ENCODE results near the gene CCDC138.

Gene CCDC138

DNA sequence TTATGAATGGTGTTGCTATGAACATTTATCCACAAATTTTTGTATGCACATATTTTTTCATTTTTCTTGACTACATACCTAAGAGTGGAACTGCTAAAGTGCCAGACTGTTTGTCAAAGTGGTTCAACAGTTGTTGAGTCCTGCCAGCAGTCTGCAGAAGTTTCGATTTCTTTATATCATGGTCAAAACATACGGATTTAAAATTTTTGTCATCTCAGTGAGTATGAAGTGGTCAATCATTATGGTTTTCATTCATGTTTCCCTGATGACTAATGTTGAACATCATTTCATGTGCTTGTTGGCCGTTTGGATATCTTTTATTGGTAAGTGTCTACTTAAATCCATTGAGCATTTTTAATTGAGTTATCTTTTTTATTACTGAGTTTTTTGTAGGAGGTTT, 39.2 kb downstream of the CCDC138 start:
- DNase-seq (ENCODE audit: low spot score), result no peak

DNA sequence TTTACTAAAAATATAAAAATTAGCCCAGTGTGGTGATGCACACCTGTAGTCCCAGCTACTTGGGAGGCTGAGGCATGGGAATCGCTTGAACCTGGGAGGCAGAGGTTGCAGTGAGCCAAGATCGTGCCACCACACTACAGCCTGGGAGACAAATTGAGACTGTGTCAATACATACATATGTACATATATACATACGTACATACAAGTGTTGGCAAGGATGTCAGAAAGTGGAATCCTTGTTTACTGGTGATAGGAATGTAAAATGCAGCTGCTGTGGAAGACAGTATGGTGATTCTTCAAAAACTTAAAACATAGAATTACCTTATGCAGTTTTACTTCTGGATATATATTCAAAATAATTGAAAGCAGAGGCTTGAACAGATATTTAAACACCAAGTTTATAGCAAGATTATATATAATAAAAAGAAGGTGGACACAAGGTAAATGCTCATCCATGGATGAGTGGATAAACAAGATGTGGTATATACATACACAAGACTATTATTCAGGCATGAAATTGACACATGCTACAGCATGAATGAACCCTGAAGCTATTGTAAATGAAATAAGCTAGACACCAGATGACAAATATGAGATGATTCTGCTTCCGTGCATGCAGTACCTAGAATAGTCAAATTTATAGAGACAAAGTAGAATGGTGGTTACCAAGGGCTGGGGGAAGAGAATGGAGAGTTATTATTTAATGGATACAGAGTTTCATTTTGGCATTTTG, 43.2 kb downstream of the CCDC138 start:
- DNase-seq (ENCODE audit: low spot score), result no peak

DNA sequence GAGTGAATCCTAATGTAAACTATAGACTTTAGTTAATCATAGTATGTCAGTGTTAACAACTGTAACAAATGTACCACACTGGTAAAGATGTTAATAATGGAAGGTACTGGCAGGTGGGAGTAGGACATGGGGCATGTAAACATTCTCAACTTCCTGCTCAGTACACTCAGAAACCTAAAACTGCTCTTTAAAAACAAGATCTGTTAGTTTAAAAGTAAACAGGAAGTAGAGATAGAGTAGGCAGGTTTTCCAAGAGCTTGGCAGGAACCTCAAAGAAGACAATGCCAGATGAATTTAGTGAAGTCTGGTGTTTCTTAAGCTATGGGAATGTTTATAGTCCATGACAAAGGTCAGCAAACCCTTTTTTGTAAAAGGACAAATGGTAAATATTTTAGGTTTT, 46.6 kb downstream of the CCDC138 start:
- DNase-seq (ENCODE audit: low spot score), result no peak

DNA sequence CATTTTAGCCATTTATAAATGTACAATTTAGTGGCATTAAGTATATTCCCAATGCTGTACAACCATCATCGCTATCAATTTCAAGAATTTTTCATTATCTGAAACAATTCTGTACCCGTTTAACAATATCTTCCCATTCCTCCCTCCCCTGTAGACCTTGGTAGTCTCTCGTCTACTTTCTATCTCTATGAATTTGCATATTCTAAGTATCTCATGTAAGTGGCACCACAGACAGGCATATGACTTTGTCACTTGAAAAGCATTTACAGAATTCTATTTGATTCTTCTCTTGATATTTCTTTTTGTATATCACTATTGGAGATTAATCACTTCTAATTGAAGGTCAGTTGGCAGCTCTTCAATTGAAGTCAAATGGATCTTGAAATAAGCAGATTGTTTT, 48.0 kb downstream of the CCDC138 start:
- no peak for DNase-seq (ENCODE audit: low spot score)

DNA sequence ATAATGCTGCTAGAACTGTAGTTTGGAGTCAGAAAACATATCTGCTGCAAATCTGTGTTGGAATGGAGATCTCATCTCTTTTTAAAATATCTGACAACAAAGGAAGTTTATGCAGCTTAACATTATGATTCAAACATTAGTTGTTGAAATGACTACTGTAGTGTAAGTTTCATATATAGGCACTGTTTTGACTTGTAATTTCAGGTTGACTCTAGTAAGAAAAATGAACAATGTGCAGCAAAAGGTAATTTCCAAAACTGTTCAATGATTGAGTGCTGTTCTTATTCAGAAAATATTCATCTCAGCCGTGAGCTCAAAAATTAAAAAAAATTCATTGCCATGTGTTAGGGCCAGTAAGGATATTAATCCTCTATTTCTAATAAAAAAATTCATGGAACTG, 48.5 kb downstream of the CCDC138 start:
- no peak for DNase-seq (ENCODE audit: low spot score)

DNA sequence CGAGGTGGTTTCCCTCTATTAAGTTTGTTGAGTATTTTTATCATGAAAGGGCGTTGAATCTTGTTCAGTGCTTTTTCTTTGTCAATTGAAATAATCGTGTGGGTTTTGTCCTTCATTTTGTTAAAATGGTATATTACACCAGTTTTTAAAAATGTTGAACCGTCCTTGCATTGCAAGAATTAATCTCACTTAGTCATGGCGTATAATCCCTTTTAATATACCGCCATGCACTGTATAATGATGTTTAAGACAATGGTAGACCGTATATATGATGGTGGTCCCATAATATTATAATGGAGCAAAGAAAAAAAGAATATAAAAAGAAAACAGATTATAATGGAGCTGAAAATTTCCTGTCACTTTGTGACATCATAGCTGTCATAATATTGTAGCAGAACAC, 50.6 kb downstream of the CCDC138 start:
- DNase-seq (ENCODE audit: low spot score), result no peak

DNA sequence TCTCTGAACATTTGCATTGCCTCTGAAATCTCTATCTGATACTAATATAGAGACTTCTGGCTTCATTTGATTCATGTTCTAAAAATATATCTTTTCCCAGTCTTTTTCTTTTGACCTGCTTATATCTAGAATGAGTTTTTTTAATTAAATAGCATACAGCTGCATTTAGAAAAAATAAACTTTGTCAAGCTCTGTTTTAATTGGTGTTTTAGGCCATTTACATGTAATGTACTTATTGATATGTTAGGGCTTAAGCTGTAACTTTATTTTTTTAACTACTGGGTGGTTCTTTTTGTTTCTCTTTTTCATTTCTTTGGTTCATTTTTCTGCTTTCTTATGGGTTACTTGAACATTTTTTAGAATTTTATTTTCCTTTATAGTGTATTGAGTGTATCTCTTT, 54.9 kb downstream of the CCDC138 start:
- no peak for DNase-seq (ENCODE audit: low spot score)

DNA sequence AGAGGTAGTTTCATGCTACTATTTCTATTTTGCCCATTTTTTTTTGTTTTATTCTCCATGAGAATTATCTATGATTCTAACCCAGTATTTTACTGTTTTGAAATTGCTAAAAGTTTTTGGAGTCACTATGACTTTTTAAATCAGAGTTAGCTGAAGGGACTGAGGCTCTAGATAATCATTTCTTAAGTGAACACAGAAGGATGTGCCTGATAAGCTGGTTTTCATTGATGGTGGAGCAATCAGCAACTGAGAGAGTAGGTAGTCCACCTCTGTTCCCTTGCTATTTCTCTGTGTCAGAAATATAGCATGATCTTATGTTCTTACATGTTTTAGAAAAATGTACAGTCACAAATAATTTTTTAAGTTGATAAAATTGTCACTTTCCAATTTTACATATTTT, 59.4 kb downstream of the CCDC138 start:
- no peak for DNase-seq (ENCODE audit: low spot score)

DNA sequence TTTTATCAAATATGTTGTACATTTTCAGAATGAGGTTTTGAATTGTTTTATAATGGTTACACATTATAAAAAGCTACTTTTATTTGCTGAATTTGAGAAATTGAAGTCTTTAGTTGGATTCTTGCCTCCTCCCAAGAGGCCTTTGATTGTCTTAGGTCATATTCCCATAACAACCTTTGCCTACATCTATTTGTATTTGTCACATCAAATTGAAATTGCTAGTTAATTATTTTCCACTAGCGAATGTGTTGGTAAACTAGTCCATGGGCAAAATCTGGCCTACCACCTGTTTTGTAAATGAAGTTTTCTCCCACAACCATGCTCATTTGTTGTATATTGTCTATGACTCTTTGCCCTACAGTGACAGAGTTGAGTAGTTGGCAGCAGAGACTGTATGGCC, 60.4 kb downstream of the CCDC138 start:
- DNase-seq (ENCODE audit: low spot score), result no peak

DNA sequence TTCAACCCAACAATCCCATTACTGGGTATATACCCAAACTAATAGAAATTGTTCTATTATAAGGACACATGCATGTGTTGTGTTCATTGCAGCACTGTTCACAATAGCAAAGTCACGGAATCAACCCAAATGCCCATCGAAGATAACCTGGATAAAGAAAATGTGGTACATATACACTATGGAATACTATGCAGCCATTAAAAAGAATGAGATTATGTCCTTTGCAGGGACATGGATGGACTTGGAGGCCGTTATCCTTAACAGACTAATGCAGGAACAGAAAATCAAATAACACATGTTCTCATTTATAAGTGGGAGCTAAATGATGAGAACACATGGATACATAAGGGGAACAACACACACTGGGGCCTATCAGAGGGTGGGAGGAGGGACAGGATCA, 65.8 kb downstream of the CCDC138 start:
- DNase-seq (ENCODE audit: low spot score), result no peak

DNA sequence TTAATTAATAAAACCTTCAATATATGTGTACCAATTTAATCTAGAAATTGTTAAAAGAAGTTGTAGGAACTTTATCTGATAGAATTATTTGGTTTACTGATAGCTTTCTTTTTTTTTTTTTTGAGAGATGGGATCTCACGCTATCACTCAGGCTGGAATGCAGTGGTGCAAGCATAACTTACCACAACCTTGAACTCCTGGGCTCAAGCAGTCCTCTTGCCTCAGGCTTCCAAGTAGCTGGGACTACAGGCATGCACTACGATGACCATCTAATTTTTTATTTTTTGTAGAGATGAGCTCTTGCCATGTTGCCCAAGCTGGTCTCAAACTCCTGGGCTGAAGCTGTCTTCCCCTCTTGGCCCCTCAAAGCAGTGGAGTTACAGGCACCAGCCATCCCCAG, 66.8 kb downstream of the CCDC138 start:
- no peak for DNase-seq (ENCODE audit: low spot score)

DNA sequence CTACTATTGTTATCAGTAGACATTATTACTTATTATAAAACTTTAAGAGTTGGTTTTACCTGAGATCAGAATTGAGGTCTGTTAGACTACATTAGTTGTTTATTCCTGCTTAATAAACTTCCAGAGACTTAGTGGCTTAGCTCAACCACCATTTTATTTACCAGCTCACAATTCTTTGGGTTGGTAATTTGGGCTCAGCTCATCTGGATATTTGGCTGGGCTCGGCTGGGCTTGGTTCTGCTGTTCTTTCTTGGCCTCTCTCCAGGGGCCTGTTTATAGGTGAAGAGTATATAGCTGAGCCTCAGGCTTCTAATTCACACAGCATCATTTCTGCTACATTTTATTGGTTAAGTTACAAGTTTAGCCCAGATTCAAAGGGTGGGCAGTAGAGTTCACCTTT, 67.9 kb downstream of the CCDC138 start:
- DNase-seq (ENCODE audit: low spot score), result no peak

DNA sequence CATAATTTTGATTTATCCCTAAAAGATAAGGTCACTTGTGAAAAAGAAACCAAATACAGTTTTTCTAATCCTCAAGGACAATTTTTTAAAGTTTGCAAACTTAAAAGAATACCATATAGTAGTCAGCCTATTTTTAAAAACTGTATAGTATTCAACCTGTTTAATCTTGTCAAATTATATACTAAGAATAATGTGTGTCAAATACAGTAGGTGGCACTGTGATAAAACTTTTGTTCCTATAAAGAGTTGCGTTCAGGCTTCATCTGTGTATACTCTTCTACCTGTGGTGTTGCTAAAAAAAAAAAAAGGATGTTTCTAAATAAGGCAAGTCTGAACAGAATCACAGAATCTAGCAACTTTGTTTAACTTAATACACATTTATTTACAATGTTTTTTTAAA, 68.6 kb downstream of the CCDC138 start:
- DNase-seq (ENCODE audit: low spot score), result peak; percentile 2

DNA sequence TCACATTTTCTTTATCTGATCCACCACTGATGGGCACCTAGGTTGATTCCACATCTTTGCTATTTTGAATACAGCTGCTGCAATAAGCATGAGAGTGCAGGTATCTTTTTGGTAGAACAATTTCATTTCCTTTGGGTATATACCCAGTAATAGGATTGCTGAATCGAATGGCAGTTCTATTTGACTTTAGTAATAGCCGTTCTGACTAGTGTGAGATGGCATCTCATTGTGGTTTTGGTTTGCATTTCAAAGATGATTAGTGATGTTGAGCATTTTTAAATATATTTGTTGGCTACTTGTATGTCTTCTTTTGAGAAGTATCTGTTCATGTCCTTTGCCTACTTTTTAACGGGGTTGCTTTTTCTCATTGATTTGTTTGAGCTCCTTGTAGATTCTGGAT, 72.3 kb downstream of the CCDC138 start:
- no peak for DNase-seq (ENCODE audit: low spot score)

DNA sequence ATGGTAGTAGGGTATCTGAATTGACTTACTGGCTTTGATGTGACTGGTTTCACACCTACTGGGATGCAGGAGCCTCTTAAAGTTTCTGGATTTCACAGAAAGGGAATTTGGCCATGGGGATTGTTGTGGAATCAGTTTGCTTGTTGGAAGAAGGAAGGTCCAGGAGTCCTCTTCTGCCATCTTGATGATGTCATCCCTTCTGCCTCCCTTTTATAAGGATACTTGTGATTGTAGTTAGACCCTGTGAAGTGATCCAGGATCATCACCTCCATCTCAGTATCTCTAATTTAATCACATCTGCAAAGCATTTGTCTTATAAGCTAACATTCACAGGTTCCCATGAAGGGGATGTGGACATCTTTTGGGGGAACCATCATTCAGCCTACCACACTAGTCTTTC, 79.5 kb downstream of the CCDC138 start:
- DNase-seq (ENCODE audit: low spot score), result no peak

DNA sequence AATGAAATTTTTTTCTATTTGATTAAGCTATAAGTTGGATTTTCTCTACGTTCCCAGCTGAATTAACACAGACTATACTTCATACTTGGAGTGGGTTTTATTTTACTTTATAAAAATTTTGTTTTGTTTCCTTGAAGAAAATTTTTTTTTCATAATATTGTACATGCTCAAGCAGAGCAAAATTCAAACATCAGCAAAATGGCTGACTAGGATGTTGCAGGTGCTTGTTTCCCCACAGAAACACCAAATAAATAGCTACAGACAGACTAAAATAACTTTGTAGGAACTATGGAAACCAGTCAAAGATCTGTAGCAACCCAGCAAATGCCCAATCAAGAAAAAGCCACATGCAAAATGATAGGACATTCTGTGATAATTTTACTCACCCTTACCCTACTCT, 82.3 kb downstream of the CCDC138 start:
- DNase-seq (ENCODE audit: low spot score), result no peak

DNA sequence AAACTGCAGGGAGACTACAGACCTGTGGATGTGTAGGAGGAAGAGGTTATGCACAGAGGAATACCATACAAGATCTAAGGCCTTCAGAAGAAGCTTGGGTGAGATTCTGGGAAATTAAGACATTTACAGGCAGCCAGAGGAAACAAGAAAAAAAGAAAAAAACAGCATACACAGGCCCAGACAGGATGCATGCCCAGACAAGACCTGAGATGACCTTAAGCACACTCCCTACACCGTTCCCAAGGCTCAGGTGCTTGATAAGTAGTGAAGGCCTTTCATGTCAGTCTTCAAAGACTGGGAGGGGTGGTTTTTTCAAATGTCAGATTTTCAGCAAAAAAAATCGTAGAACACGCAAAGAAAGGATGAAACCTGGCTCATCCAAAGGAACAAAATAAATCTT, 83.0 kb downstream of the CCDC138 start:
- no peak for DNase-seq (ENCODE audit: low spot score)

DNA sequence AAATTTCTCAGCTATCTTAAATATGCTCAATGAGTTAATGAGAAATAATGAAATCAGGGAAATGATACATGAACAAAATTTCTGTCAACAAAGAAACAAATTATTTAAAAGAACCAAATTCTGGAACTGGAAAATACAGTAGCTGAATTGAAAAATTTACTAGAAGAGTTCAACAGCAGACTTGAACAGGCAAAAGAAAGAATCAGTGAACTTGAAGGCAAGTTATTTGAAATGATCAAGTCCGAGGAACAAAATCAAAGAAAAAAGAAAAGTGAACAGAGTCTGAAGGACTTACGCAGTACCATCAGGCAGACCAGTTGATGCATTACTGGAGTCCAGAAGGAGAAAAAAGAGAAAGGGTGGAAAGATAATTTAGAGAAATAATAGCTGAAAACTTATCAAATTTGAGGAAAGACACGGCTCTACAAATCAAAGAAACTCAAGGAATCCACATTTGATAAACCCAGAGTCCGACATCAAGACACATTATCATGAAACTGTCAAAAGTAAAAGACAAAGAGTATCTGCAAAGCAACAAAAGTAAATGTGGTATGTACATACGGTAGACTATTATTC, 83.6 kb downstream of the CCDC138 start:
- no peak for DNase-seq (ENCODE audit: low spot score)

DNA sequence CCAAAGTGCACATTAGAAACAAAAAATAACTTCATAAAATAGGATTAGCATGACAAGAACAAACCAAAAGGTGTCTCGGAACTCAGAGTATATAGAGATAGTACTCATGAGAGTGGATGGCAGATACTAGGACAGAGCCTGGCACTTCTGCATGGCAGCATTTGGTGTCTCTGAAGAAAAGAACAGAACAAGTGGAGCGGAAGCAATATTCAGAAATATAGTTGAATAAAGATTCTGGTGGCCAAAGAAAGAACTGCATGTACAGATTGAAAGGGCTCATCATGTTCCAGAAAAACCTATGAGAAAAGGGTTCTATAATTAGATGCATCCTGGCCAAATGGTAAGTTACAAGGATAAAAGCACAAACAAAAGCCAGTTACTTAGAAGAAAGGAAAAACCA, 90.9 kb downstream of the CCDC138 start:
- no peak for DNase-seq (ENCODE audit: low spot score)

DNA sequence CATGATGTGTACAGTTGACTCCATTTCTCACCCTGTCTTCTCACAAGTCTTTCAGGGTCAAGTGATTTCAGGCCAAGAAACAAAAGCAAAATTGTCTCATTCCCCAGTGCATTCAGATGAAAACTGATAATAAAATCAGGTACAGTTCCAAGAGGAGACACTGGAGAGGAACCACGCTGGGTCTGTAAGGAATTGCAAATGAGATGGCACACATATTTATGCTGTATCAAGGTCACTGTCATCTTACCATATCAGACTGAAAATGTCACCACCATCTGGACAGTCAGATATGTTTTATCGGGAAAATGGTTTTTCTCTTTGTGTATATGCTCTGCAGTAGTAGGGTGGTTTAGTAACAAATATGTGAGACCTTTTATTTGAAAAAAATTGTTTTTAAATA, 91.7 kb downstream of the CCDC138 start:
- no peak for DNase-seq (ENCODE audit: low spot score)

DNA sequence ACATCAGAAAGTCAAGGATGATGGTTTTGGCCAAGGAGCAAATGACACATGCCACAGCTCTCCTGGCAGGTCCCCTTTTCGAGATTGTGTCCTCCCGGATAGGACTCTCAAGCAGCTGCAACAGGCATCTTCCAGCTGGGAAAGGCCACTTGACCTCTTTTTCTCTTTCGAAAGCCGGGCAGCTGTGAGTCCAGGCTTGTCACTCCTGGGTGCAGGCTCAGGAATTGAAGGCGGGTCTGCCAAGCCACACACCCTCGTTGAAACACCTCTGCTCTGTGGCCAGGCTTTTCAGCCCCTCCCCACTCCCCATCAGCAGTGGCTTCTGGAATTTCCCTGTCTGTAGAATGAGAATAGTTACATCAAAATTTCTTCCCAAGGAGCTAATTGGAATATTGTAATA, 98.0 kb downstream of the CCDC138 start:
- no peak for DNase-seq (ENCODE audit: low spot score)

DNA sequence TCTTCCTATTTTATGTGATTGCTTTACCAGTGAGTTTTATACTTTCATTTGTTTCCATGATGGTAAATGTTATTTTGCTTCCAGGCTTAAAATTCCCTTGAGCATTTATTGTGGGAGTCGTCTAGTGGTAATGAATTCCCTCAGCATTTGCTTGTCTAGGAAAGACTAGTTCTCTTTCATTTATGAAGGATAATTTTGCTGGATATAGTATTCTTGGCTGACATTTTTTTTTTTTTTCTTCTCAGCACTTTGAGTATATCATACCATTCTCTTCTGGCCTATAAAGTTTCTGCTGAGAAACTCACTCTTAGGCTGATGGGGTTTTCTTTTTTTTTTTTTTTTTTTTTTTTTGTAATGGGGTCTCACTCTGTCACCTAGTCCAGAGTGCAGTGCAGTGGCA, 103.3 kb downstream of the CCDC138 start:
- DNase-seq (ENCODE audit: low spot score), result no peak

DNA sequence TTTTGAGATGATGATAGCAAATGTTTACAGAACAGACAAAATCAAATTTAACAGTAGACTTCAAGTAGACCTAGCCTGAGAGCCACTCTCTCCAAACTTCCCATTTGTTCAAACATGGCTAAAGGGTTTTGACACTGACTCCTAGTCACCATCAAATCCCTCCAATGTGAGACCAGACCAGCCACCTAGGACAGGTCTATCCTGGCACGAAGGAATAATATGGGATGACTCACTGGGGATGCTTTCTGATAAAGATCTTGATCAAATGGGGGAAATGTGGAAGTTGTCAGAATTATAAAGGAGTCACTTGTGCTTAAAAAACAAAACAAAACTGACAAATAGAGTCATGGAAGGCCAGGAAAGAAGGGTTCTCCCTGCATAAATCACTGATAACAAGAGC, 106.7 kb downstream of the CCDC138 start:
- no peak for DNase-seq (ENCODE audit: low spot score)

DNA sequence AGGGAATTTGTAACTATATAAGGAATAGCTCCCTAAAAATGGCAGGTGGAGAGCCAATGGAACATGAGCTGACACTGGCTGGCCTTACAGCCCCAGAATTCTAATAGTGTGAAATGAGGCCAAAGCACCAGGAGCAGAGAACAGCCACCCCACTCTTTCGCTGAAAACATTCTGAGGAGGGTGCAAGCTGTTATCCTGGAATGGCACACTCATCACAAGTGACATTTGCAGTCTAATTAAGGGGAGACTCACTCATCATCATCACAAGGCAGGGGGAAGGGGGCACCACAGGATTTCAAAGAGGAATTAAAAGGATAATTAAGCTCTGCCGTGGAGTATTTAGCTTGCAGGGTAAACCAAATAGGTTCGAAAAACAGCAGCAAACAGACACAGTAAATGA, 108.2 kb downstream of the CCDC138 start:
- no peak for DNase-seq (ENCODE audit: low spot score)

Data from globus pallidus (tissue), 1 donor.